GM12878 (cell line): ENCODE data around the gene PDE12. TPM values are rescaled to one million over a fixed set of nuclear protein-coding genes. Genes with fewer than 3 reads are reported as not detected.

Experiments used
- ATAC-seq: fragments of 200-7000 bp; cut with Tn5 transposase; 3 replicates; pipeline ENCODE4 v1.9.1; 2020; ENCODE audit warnings: mild to moderate bottlenecking, moderate library complexity
- BruUV-seq: library from RNA; stranded (reverse); fragments of 400-500 nt; replicated peaks from 2 replicates; lab custom pipeline; 2021; lab: Mats Ljungman, UMichigan
- CTCF ChIA-PET: fragments of 300-600 bp; sonication (Branson Sonifier 250); formaldehyde crosslinking; extraction: SDS; loops from one replicate; lab custom pipeline; 2021; ENCODE audit warnings: inconsistent platforms; lab: Yijun Ruan, JAX
- POLR2A ChIA-PET: fragments of 350-600 bp; formaldehyde crosslinking; extraction: SDS; loops from one replicate; lab custom pipeline; 2021; ENCODE audit warnings: inconsistent platforms; lab: Charles Lee
- RAD21 ChIA-PET: fragments of 300-600 bp; sonication (Branson Sonifier 250); formaldehyde crosslinking; loops from one replicate; lab custom pipeline; 2023; ENCODE audit warnings: antibody characterized with exemption; ENCODE audit not compliant: unreplicated experiment; lab: Charles Lee
- SMC1A ChIA-PET: fragments of 300-600 bp; sonication (Branson Sonifier 250); formaldehyde crosslinking; loops from one replicate; lab custom pipeline; 2023; ENCODE audit not compliant: unreplicated experiment, uncharacterized antibody; lab: Charles Lee
- DNase-seq: peaks from one replicate; pipeline ENCODE4 v3.0.0-alpha.2; 2011; ENCODE audit warnings: low read depth, low spot score
- FAIRE-seq: peaks from 3 replicates; lab custom pipeline; 2011; peaks lifted over from hg19 to GRCh38; lab: Jason Lieb, UNC
- H2AFZ ChIP-seq: 2 replicates; pipeline ENCODE4 v1.6.0; 2011; ENCODE audit warnings: low read depth, low read length, control low read depth; ENCODE audit not compliant: control insufficient read depth
- H3K27ac ChIP-seq: 2 replicates; pipeline ENCODE4 v1.5.1; 2011; ENCODE audit warnings: control low read depth; ENCODE audit not compliant: control insufficient read depth, insufficient read depth
- H3K27me3 ChIP-seq, 2 experiments: replicated peaks in 1 of 2; 2 replicates each; pipeline versions ENCODE4 v1.6.0 to v1.6.1; 2011; ENCODE audit warnings: low read length in 1 of 2; ENCODE audit not compliant: control insufficient read depth in 2 of 2, insufficient read depth in 2 of 2
- H3K36me3 ChIP-seq, 2 experiments: 2 replicates each; pipeline ENCODE4 v1.5.1; 2011; ENCODE audit warnings: low read length in 1 of 2; ENCODE audit not compliant: control insufficient read depth in 2 of 2, insufficient read depth in 2 of 2
- H3K4me1 ChIP-seq: 2 replicates; pipeline ENCODE4 v1.6.1; 2011; ENCODE audit warnings: mild to moderate bottlenecking, low read length, moderate library complexity, mixed read lengths; ENCODE audit not compliant: control insufficient read depth, insufficient read depth
- H3K4me2 ChIP-seq: 2 replicates; pipeline ENCODE4 v1.6.0; 2011; ENCODE audit warnings: control low read depth; ENCODE audit not compliant: control insufficient read depth, insufficient read depth
- H3K4me3 ChIP-seq: fragments of 200-600 bp; sonication (generic); 2 replicates; pipeline ENCODE4 v1.5.1; 2016
- H3K79me2 ChIP-seq: 2 replicates; pipeline ENCODE4 v1.6.0; 2011; ENCODE audit warnings: low read length; ENCODE audit not compliant: control insufficient read depth, insufficient read depth
- H3K9ac ChIP-seq: 2 replicates; pipeline ENCODE4 v1.8.0; 2011; ENCODE audit warnings: low read length, control low read depth, mixed read lengths; ENCODE audit not compliant: control insufficient read depth, insufficient read depth
- H3K9me3 ChIP-seq: replicated peaks from 3 replicates; pipeline ENCODE4 v1.5.1; 2011; ENCODE audit warnings: mild to moderate bottlenecking, low read length; ENCODE audit not compliant: control insufficient read depth, insufficient read depth
- H4K20me1 ChIP-seq: 2 replicates; pipeline ENCODE4 v1.6.0; 2011; ENCODE audit not compliant: control insufficient read depth, insufficient read depth
- CHD2 ChIP-seq: IDR thresholded peaks from 2 replicates; pipeline ENCODE4 v1.6.1; 2011; ENCODE audit warnings: low read depth, low read length, improper control_type of control experiment, borderline replicate concordance
- CHD4 ChIP-seq: fragments of 200-600 bp; sonication (generic); IDR thresholded peaks from 2 replicates; pipeline ENCODE4 v1.6.1; 2016; ENCODE audit warnings: mild to moderate bottlenecking
- ETV6 ChIP-seq, 2 experiments: fragments of 450-650 bp in 1 of 2; IDR thresholded peaks in 1 of 2; conservative IDR thresholded peaks in 1 of 2; 2 replicates each; pipeline ENCODE4 v1.6.1; 2014; ENCODE audit warnings: antibody characterized with exemption in 1 of 2, borderline replicate concordance in 1 of 2, low read depth in 1 of 2, mild to moderate bottlenecking in 1 of 2, moderate library complexity in 1 of 2
- JUNB ChIP-seq: IDR thresholded peaks from 2 replicates; pipeline ENCODE4 v1.6.1; 2016; ENCODE audit warnings: antibody characterized with exemption, mild to moderate bottlenecking
- KAT2A ChIP-seq: conservative IDR thresholded peaks from 2 replicates; pipeline ENCODE4 v1.6.1; 2011; ENCODE audit warnings: low read depth, low read length; ENCODE audit not compliant: control insufficient read depth
- NR2C1 ChIP-seq: fragments of 450-650 bp; IDR thresholded peaks from 2 replicates; pipeline ENCODE4 v1.6.1; 2017; ENCODE audit warnings: antibody characterized with exemption, mild to moderate bottlenecking, moderate library complexity
- PAX8 ChIP-seq: fragments of 450-650 bp; IDR thresholded peaks from 2 replicates; pipeline ENCODE4 v1.6.1; 2017; ENCODE audit warnings: mild to moderate bottlenecking, moderate library complexity
- RUNX3 ChIP-seq: IDR thresholded peaks from 2 replicates; pipeline ENCODE4 v1.6.1; 2012; ENCODE audit warnings: low read length, inconsistent platforms
- SMC3 ChIP-seq: IDR thresholded peaks from 2 replicates; pipeline ENCODE4 v1.6.1; 2011; ENCODE audit warnings: low read length, improper control_type of control experiment, borderline replicate concordance
- TBL1XR1 ChIP-seq: IDR thresholded peaks from 2 replicates; pipeline ENCODE4 v1.6.1; 2012; ENCODE audit warnings: low read depth, low read length, improper control_type of control experiment
- ZNF217 ChIP-seq: fragments of 450-650 bp; IDR thresholded peaks from 2 replicates; pipeline ENCODE4 v1.6.1; 2017; ENCODE audit warnings: antibody characterized with exemption, mild to moderate bottlenecking
- WGBS: methylation state at CpG from one replicate; pipeline ENCODE4 v1.1.6; 2016; ENCODE audit warnings: low lambda C conversion rate; ENCODE audit not compliant: insufficient replicate concordance, insufficient coverage; ENCODE audit errors: missing lambda C conversion rate; 5-methylcytosine and 5-hydroxymethylcytosine counted together
- in situ Hi-C: fragments of 300-500 bp; cut with MboI; formaldehyde crosslinking; loops from 9 replicates; pipeline ENCODE4 v1.14.3; 2018; ENCODE audit warnings: mixed read lengths
- intact Hi-C: fragments of 100-400 bp; cut with micrococcal nuclease; formaldehyde crosslinking; loops from one replicate; pipeline ENCODE4 v1.14.2; 2022; ENCODE audit not compliant: unreplicated experiment
- polyA plus RNA-seq, 11 experiments: library from polyadenylated mRNA; depleted of rRNA in 4 of 11; unstranded in 6 of 11; stranded (reverse) in 5 of 11; fragments of >200 nt; fragmentation: Nextera tagmentation in 4 of 11; fragmentation: Illumina TruSeq in 1 of 11; extraction: Ambion mirVana in 4 of 11; extraction: Trizol in 1 of 11; gene quantifications; 1 replicate in 1 of 11; 2 replicates in 10 of 11; pipeline versions ENCODE4 v1.2.1 to v1.2.3, GENCODE V29; 2011 to 2016; ENCODE audit warnings: inconsistent platforms in 2 of 11, missing spikeins in 2 of 11, low read depth in 1 of 11
- total RNA-seq, 4 experiments: library from RNA; depleted of rRNA in 3 of 4; stranded (reverse); fragments of >200 nt in 3 of 4; fragmentation: Illumina TruSeq in 1 of 4; extraction: Trizol in 1 of 4; gene quantifications; 2 replicates each; pipeline versions ENCODE4 v1.2.1 to v1.2.3, GENCODE V29; 2013 to 2021
- TF ChIP-seq, protein P1 (sequence below): fragments of 450-650 bp; IDR thresholded peaks from 2 replicates; pipeline ENCODE4 v1.6.1; 2014; ENCODE audit warnings: mild to moderate bottlenecking
- TF ChIP-seq, protein P2 (sequence below): IDR thresholded peaks from 2 replicates; pipeline ENCODE4 v1.6.1; 2012; ENCODE audit warnings: mild to moderate bottlenecking, low read depth, low read length
- TF ChIP-seq, protein P3 (sequence below): IDR thresholded peaks from 2 replicates; pipeline ENCODE4 v1.6.1; 2011; ENCODE audit warnings: low read depth, mild to moderate bottlenecking, low read length, moderate library complexity, borderline replicate concordance; ENCODE audit errors: extremely low read depth
- TF ChIP-seq, protein P4 (sequence below), 3 experiments: IDR thresholded peaks in 2 of 3; conservative IDR thresholded peaks in 1 of 3; 2 replicates each; pipeline ENCODE4 v1.5.1; 2011; ENCODE audit warnings: low read depth in 3 of 3, low read length in 3 of 3, mild to moderate bottlenecking in 3 of 3, control low read depth in 2 of 3, moderate library complexity in 2 of 3, inconsistent platforms in 1 of 3, mixed read lengths in 1 of 3; ENCODE audit not compliant: control insufficient read depth in 2 of 3, insufficient read depth in 1 of 3; ENCODE audit errors: extremely low read depth in 1 of 3

PDE12 gene
- total and polyA plus RNA-seq, 10 of the 15 experiments (the other 5 are each of a cell fraction or from before 2014, with no cell fraction given): 3.0 to 26.1 (median 17.4) TPM

DNA sequence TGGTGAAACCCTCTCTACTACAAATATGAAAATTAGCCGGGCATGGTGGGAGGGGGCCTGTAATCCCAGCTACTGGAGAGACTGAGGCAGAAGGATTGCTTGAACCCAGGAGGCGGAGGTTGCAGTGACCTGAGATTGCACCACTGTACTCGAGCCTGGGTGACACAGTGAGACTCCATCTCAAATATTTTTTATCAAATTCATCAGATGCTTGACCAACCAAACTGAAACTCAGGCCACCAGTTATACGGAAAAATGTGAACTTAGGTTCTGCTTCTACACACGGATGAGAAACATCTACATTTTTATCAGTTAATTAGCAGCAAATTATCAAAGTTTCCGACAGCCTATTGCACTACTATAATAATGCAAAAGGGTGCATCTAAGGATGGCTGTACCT lies 36.2 kb downstream of the PDE12 start:
- ChIA-PET RAD21 (no interaction called here), SMC1A (interaction anchor here (1.7 kb wide), 1 partner anchor 20 kb away, joined by 5 read pairs; no protein-coding TSS in a partner anchor), CTCF (interaction anchor here (1.0 to 2.2 kb wide), 2 partner anchors 97 to 195 kb away, joined by 3 to 8 read pairs; no protein-coding TSS in a partner anchor), POLR2A (interaction anchor here (0.9 to 1.5 kb wide), 2 partner anchors 35 to 79 kb away, joined by 3 to 4 read pairs; no protein-coding TSS in a partner anchor)
- no peak overlapping the region for H2AFZ ChIP-seq
- no peak overlapping the region for H3K4me3 ChIP-seq
- peak overlapping the region; percentile 47; the same call in 1 of the 2 replicates for H3K4me2 ChIP-seq
- no peak overlapping the region for H3K27ac ChIP-seq
- TF ChIP-seq ETV6 (conservative IDR thresholded peaks at IDR 0.05 in 1 of 2, IDR thresholded peaks at IDR 0.05 in 1 of 2; ENCODE audit: borderline replicate concordance in 1 of 2, low read depth in 1 of 2) (no peak), ZNF217 (no peak), SMC3 (no peak), RUNX3 (no peak), NR2C1 (no peak), KAT2A (no peak), TBL1XR1 (no peak), JUNB (no peak), PAX8 (no peak), CHD2 (no peak), CHD4 (no peak)
- TF ChIP-seq, protein P1, sequence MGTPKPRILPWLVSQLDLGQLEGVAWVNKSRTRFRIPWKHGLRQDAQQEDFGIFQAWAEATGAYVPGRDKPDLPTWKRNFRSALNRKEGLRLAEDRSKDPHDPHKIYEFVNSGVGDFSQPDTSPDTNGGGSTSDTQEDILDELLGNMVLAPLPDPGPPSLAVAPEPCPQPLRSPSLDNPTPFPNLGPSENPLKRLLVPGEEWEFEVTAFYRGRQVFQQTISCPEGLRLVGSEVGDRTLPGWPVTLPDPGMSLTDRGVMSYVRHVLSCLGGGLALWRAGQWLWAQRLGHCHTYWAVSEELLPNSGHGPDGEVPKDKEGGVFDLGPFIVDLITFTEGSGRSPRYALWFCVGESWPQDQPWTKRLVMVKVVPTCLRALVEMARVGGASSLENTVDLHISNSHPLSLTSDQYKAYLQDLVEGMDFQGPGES: no peak
- TF ChIP-seq, protein P2, sequence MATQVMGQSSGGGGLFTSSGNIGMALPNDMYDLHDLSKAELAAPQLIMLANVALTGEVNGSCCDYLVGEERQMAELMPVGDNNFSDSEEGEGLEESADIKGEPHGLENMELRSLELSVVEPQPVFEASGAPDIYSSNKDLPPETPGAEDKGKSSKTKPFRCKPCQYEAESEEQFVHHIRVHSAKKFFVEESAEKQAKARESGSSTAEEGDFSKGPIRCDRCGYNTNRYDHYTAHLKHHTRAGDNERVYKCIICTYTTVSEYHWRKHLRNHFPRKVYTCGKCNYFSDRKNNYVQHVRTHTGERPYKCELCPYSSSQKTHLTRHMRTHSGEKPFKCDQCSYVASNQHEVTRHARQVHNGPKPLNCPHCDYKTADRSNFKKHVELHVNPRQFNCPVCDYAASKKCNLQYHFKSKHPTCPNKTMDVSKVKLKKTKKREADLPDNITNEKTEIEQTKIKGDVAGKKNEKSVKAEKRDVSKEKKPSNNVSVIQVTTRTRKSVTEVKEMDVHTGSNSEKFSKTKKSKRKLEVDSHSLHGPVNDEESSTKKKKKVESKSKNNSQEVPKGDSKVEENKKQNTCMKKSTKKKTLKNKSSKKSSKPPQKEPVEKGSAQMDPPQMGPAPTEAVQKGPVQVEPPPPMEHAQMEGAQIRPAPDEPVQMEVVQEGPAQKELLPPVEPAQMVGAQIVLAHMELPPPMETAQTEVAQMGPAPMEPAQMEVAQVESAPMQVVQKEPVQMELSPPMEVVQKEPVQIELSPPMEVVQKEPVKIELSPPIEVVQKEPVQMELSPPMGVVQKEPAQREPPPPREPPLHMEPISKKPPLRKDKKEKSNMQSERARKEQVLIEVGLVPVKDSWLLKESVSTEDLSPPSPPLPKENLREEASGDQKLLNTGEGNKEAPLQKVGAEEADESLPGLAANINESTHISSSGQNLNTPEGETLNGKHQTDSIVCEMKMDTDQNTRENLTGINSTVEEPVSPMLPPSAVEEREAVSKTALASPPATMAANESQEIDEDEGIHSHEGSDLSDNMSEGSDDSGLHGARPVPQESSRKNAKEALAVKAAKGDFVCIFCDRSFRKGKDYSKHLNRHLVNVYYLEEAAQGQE: no peak
- TF ChIP-seq, protein P3, sequence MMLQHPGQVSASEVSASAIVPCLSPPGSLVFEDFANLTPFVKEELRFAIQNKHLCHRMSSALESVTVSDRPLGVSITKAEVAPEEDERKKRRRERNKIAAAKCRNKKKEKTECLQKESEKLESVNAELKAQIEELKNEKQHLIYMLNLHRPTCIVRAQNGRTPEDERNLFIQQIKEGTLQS: no peak
- TF ChIP-seq, protein P4, sequence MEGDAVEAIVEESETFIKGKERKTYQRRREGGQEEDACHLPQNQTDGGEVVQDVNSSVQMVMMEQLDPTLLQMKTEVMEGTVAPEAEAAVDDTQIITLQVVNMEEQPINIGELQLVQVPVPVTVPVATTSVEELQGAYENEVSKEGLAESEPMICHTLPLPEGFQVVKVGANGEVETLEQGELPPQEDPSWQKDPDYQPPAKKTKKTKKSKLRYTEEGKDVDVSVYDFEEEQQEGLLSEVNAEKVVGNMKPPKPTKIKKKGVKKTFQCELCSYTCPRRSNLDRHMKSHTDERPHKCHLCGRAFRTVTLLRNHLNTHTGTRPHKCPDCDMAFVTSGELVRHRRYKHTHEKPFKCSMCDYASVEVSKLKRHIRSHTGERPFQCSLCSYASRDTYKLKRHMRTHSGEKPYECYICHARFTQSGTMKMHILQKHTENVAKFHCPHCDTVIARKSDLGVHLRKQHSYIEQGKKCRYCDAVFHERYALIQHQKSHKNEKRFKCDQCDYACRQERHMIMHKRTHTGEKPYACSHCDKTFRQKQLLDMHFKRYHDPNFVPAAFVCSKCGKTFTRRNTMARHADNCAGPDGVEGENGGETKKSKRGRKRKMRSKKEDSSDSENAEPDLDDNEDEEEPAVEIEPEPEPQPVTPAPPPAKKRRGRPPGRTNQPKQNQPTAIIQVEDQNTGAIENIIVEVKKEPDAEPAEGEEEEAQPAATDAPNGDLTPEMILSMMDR (IDR thresholded peaks at IDR 0.05 in 2 of 3, conservative IDR thresholded peaks at IDR 0.05 in 1 of 3; ENCODE audit: control insufficient read depth in 2 of 3, extremely low read depth in 1 of 3, insufficient read depth in 1 of 3, low read depth in 3 of 3, low read length in 3 of 3): no peak
- peaks cover 0 to 2% of the 10 kb centered on the region in 2 experiments; a peak in 1 of 4 replicates for H3K36me3 ChIP-seq
- intact Hi-C loops: no loop called here
- 70% methylated on average over 6 of the region's 6 CpGs for WGBS
- H3K4me1 ChIP-seq: no peaks in the 10 kb centered on the region; the same call in 1 of the 2 replicates
- DNase-seq: no peak
- FAIRE-seq: no peak
- no peaks in the 10 kb centered on the region for H3K9me3 ChIP-seq
- in situ Hi-C loops: no loop called here
- no peaks in the 10 kb centered on the region for H3K27me3 ChIP-seq
- H4K20me1 ChIP-seq: no peaks in the 10 kb centered on the region
- no peak overlapping the region for H3K9ac ChIP-seq
- no TSS peak for BruUV-seq
- peaks cover 85% of the 10 kb centered on the region for H3K79me2 ChIP-seq
- ATAC-seq: no peak
